Endothelial cell of umbilical vein (primary cell): ENCODE measurements around the gene COPZ2. TPM values are rescaled to one million over a fixed set of nuclear protein-coding genes. Genes with fewer than 3 reads are reported as not detected.

ENCODE experiments used
- BruUV-seq: library from RNA; stranded (reverse); fragments of 400-500 nt; replicated peaks from 2 replicates; lab custom pipeline; 2021; lab: Mats Ljungman, UMichigan
- CTCF ChIA-PET: fragments of 300-600, 350-600 bp; sonication (Branson Sonifier 250); formaldehyde crosslinking; loops from one replicate; lab custom pipeline; 2021; ENCODE audit warnings: antibody characterized with exemption, inconsistent platforms; lab: Charles Lee
- POLR2A ChIA-PET: fragments of 300-600, 350-600 bp; sonication (Branson Sonifier 250); formaldehyde crosslinking; loops from one replicate; lab custom pipeline; 2021; ENCODE audit warnings: antibody characterized with exemption, inconsistent platforms; lab: Charles Lee
- DNase-seq: peaks from one replicate; pipeline ENCODE4 v3.0.0-alpha.2; 2011; ENCODE audit warnings: low read depth, low spot score
- FAIRE-seq: peaks from 2 replicates; lab custom pipeline; 2011; peaks lifted over from hg19 to GRCh38; lab: Jason Lieb, UNC
- H2AFZ ChIP-seq: 2 replicates; pipeline ENCODE4 v1.6.0; 2012; ENCODE audit warnings: low read depth, low read length, control low read depth, inconsistent platforms
- H3K27ac ChIP-seq: 2 replicates; pipeline ENCODE4 v1.5.1; 2011; ENCODE audit warnings: low read depth, mild to moderate bottlenecking, control low read depth, low read length, moderate library complexity; ENCODE audit not compliant: insufficient read depth
- H3K27me3 ChIP-seq, 2 experiments: 2 replicates each; pipeline versions ENCODE4 v1.6.0 to v1.6.1; 2011; ENCODE audit warnings: low read length in 2 of 2, mixed read lengths in 1 of 2; ENCODE audit not compliant: control insufficient read depth in 2 of 2, insufficient read depth in 2 of 2
- H3K36me3 ChIP-seq, 2 experiments: 2 replicates in 1 of 2; 3 replicates in 1 of 2; pipeline ENCODE4 v1.5.1; 2011; ENCODE audit warnings: low read length in 2 of 2, mild to moderate bottlenecking in 1 of 2, moderate library complexity in 1 of 2; ENCODE audit not compliant: control insufficient read depth in 2 of 2, insufficient read depth in 2 of 2; ENCODE audit errors: extremely low read depth in 1 of 2
- H3K4me1 ChIP-seq: 3 replicates; pipeline ENCODE4 v1.5.1; 2011; ENCODE audit warnings: mild to moderate bottlenecking, low read length; ENCODE audit not compliant: control insufficient read depth, insufficient read depth; ENCODE audit errors: extremely low read depth
- H3K4me2 ChIP-seq: 2 replicates; pipeline ENCODE4 v1.6.1; 2011; ENCODE audit warnings: low read length, control low read depth, mixed read lengths; ENCODE audit not compliant: insufficient read depth
- H3K4me3 ChIP-seq, 3 experiments: fragments of 200-600 bp in 1 of 3; sonication (generic), shearing (Covaris generic) in 1 of 3; replicated peaks in 1 of 3; 2 replicates each; pipeline ENCODE4 v1.5.1; 2011 to 2016; ENCODE audit warnings: control low read depth in 3 of 3, low read length in 3 of 3, mild to moderate bottlenecking in 2 of 3, inconsistent platforms in 1 of 3, low read depth in 1 of 3, moderate library complexity in 1 of 3; ENCODE audit not compliant: insufficient read depth in 1 of 3
- H3K79me2 ChIP-seq: 2 replicates; pipeline ENCODE4 v1.6.0; 2012; ENCODE audit warnings: low read length, inconsistent platforms; ENCODE audit not compliant: control insufficient read depth, insufficient read depth
- H3K9ac ChIP-seq: replicated peaks from 2 replicates; pipeline ENCODE3; 2011; ENCODE audit warnings: low read length, control low read depth; ENCODE audit not compliant: insufficient read depth; ENCODE audit errors: extremely low read depth
- H3K9me1 ChIP-seq: replicated peaks from 3 replicates; pipeline ENCODE4 v1.6.0; 2011; ENCODE audit warnings: mild to moderate bottlenecking, low read length; ENCODE audit not compliant: control insufficient read depth, insufficient read depth; ENCODE audit errors: extremely low read depth
- H3K9me3 ChIP-seq: replicated peaks from 2 replicates; pipeline ENCODE4 v1.5.1; 2012; ENCODE audit warnings: low read length, inconsistent platforms; ENCODE audit not compliant: control insufficient read depth, insufficient read depth
- H4K20me1 ChIP-seq: replicated peaks from 2 replicates; pipeline ENCODE3; 2011; ENCODE audit warnings: mild to moderate bottlenecking, low read length; ENCODE audit not compliant: control insufficient read depth, insufficient read depth; ENCODE audit errors: extremely low read depth
- EZH2 ChIP-seq: IDR thresholded peaks from 2 replicates; pipeline ENCODE4 v1.6.1; 2012; ENCODE audit warnings: borderline replicate concordance, low read depth, mild to moderate bottlenecking, moderate library complexity, low read length, inconsistent platforms; ENCODE audit not compliant: severe bottlenecking
- FOS ChIP-seq: IDR thresholded peaks from 2 replicates; pipeline ENCODE4 v1.6.1; 2011; ENCODE audit warnings: mild to moderate bottlenecking, low read length, moderate library complexity, borderline replicate concordance; ENCODE audit not compliant: insufficient read depth
- JUN ChIP-seq: IDR thresholded peaks from 2 replicates; pipeline ENCODE4 v1.6.1; 2011; ENCODE audit warnings: borderline replicate concordance, low read depth; ENCODE audit not compliant: insufficient read length, insufficient read depth
- MYC ChIP-seq: IDR thresholded peaks from one replicate; pipeline ENCODE4 v1.6.1; 2011; ENCODE audit warnings: mild to moderate bottlenecking, low read depth, low read length
- POLR2A ChIP-seq: IDR thresholded peaks from 2 replicates; pipeline ENCODE4 v1.6.1; 2012; ENCODE audit warnings: low read depth, mild to moderate bottlenecking, control low read depth, low read length
- POLR2AphosphoS5 ChIP-seq: IDR thresholded peaks from 2 replicates; pipeline ENCODE4 v1.6.1; 2012; ENCODE audit warnings: low read depth, mild to moderate bottlenecking, control low read depth, low read length, moderate library complexity; ENCODE audit not compliant: insufficient read depth
- dilution Hi-C: fragments of 300-500 bp; cut with MboI; formaldehyde crosslinking; loops from one replicate; pipeline ENCODE4 v1.15.0; 2019; ENCODE audit warnings: low sequenced_read_pairs; ENCODE audit not compliant: extremely low pct_ligation_motif_present
- intact Hi-C: fragments of 100-400 bp; cut with micrococcal nuclease; formaldehyde crosslinking; loops from one replicate; pipeline ENCODE4 v1.10.0; 2022
- polyA plus RNA-seq, 4 experiments: library from polyadenylated mRNA; depleted of rRNA in 3 of 4; stranded (reverse) in 3 of 4; unstranded in 1 of 4; fragments of >200 nt; gene quantifications; 2 replicates each; pipeline versions ENCODE4 v1.2.1 to v1.2.3, GENCODE V29; 2011 to 2012; ENCODE audit warnings: missing spikeins in 1 of 4
- total RNA-seq: library from RNA; stranded (reverse); gene quantifications from 2 replicates; pipeline ENCODE4 v1.2.3, GENCODE V29; 2021
- TF ChIP-seq, protein P1 (sequence below), 2 donors: IDR thresholded peaks; 1 replicate in 1 of 2; 2 replicates in 1 of 2; pipeline ENCODE4 v1.5.1; 2011; ENCODE audit warnings: low read length in 2 of 2, mild to moderate bottlenecking in 2 of 2, moderate library complexity in 2 of 2, control low read depth in 1 of 2, inconsistent platforms in 1 of 2, low read depth in 1 of 2; ENCODE audit not compliant: insufficient read depth in 1 of 2; ENCODE audit errors: extremely low read depth in 1 of 2
- TF ChIP-seq, protein P2 (sequence below): IDR thresholded peaks from 2 replicates; pipeline ENCODE4 v1.6.1; 2011; ENCODE audit not compliant: insufficient read depth, insufficient read length

Gene COPZ2
- total and polyA plus RNA-seq, 2 donors (not counting 3 experiments of a cell fraction or from before 2014, with no cell fraction given), result 16.3 to 28.1 TPM

DNA sequence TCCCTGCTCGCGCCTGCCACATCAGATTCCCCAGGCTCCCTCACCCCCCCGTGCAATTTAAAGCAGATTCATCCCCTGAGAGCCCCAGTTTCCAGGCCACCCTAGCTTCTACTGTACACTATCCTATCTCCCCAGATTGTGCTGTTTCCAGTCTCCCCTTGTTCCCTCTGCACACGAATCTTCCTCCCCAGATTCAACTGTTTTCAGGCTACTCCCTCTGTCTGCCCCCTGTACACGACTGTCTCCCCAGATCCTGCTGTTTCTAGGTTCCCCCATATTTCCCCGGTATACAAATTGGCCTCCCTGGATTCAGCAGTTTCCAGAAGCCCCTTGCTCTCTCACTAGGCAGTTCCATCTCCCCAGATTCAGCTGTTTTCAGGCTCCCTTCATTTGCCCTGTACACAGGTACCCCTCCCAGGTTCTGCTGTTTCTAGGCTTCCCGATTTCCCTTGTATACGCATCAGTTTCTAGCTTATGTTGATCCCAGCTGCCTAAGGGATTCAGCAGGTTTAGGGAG lies 22.9 kb downstream of the COPZ2 start:
- no peak overlapping the region for H2AFZ ChIP-seq
- BruUV-seq, result no TSS peak
- H3K27me3 ChIP-seq, result peaks cover 0 to under 1% of the 10 kb centered on the region in 2 experiments
- H3K36me3 ChIP-seq, result no peaks in the 10 kb centered on the region
- H3K9me1 ChIP-seq, result no peaks in the 10 kb centered on the region
- DNase-seq (no peak), FAIRE-seq (no peak)
- peaks cover 9% of the 10 kb centered on the region for H3K4me1 ChIP-seq
- CTCF ChIA-PET, result interaction anchor here (1.1 to 9.6 kb wide), 3 partner anchors 9 to 65 kb away, joined by 4 to 469 read pairs (median 134); partner anchors contain the start of gene CDK5RAP3
- intact Hi-C loops (loop anchor here (5.0 kb wide), 1 partner anchor 172 kb away; the partner anchor contains the start of gene SCRN2), dilution Hi-C loops (no loop called here)
- H3K9me3 ChIP-seq, result no peaks in the 10 kb centered on the region
- no peak for TF ChIP-seq EZH2
- TF ChIP-seq POLR2AphosphoS5, result no peak
- H3K4me2 ChIP-seq, result no peak overlapping the region
- no peak overlapping the region for H3K9ac ChIP-seq
- H3K79me2 ChIP-seq, result no peaks in the 10 kb centered on the region
- POLR2A ChIA-PET, result no interaction called here
- H3K27ac ChIP-seq, result no peak overlapping the region
- no peaks in the 10 kb centered on the region for H4K20me1 ChIP-seq
- no peak overlapping the region for H3K4me3 ChIP-seq

DNA sequence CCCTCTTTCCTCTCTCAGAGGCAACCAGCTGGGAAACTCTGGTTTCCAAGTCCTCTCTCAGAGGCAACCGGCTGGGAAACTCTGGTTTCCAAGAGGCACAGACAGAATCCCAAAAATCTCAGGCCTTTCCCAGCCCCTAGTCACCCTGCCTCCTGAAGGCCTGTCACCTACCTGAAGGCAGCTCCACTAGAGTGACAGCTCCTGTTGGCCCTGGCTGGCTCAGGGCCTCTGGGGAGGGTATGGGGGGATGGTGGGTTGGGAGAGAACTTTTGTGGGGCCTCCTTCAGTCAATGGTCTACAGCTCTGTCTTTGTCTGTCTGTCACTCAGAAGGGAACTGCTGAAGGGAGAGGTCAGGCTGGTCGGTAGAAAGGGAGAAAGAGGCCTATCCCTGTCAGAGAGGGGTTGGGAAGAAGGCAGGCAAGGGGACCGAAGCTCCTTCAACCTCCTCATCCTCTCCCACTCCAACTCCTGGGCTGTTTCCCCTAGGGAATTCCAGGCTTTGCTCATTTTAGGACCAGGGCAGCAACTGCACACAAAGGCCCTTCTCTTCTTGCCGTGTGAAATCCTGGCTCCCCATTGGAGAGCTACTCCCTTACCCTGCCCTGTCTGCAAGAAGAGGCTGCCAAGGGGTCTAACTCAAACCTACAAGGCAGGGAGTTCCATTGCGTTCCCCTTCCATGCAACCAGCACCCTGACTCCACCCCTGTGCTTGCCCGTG lies 23.6 kb downstream of the COPZ2 start:
- Histone ChIP-seq H3K79me2 (no peaks in the 10 kb centered on the region), H3K27me3 (peaks cover 0 to 2% of the 10 kb centered on the region in 2 experiments), H3K9me3 (no peaks in the 10 kb centered on the region), H3K27ac (no peak overlapping the region), H3K9ac (no peak overlapping the region), H3K9me1 (no peaks in the 10 kb centered on the region), H4K20me1 (no peaks in the 10 kb centered on the region), H3K4me3 (no peak overlapping the region), H3K36me3 (no peaks in the 10 kb centered on the region), H2AFZ (no peak overlapping the region), H3K4me2 (no peak overlapping the region), H3K4me1 (peaks cover 9% of the 10 kb centered on the region)
- DNase-seq, result no peak
- no TSS peak for BruUV-seq
- dilution Hi-C loops (no loop called here), intact Hi-C loops (loop anchor here (5.0 kb wide), 1 partner anchor 172 kb away; the partner anchor contains the start of gene SCRN2)
- no peak for FAIRE-seq
- TF ChIP-seq, protein P1, sequence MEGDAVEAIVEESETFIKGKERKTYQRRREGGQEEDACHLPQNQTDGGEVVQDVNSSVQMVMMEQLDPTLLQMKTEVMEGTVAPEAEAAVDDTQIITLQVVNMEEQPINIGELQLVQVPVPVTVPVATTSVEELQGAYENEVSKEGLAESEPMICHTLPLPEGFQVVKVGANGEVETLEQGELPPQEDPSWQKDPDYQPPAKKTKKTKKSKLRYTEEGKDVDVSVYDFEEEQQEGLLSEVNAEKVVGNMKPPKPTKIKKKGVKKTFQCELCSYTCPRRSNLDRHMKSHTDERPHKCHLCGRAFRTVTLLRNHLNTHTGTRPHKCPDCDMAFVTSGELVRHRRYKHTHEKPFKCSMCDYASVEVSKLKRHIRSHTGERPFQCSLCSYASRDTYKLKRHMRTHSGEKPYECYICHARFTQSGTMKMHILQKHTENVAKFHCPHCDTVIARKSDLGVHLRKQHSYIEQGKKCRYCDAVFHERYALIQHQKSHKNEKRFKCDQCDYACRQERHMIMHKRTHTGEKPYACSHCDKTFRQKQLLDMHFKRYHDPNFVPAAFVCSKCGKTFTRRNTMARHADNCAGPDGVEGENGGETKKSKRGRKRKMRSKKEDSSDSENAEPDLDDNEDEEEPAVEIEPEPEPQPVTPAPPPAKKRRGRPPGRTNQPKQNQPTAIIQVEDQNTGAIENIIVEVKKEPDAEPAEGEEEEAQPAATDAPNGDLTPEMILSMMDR (IDR thresholded peaks at IDR 0.05; ENCODE audit: extremely low read depth in 1 of 2, insufficient read depth in 1 of 2, low read depth in 1 of 2, low read length in 2 of 2), result no peak
- TF ChIP-seq MYC (no peak), JUN (no peak), POLR2A (no peak), EZH2 (no peak), FOS (no peak)
- TF ChIP-seq, protein P2, sequence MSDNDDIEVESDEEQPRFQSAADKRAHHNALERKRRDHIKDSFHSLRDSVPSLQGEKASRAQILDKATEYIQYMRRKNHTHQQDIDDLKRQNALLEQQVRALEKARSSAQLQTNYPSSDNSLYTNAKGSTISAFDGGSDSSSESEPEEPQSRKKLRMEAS, result no peak
- CTCF ChIA-PET, result interaction anchor here (0.8 to 9.6 kb wide), 5 partner anchors 9 to 65 kb away, joined by 3 to 469 read pairs (median 4); partner anchors contain the start of gene CDK5RAP3
- POLR2A ChIA-PET, result no interaction called here
